Trophoblast cell (in vitro differentiated cells and primary cell): ENCODE results near the gene VWA8.

ENCODE experiments used
- DNase-seq, 2 donors: peaks; one replicate each; pipeline ENCODE4 v3.0.0-alpha.2; 2016
- H2AFZ ChIP-seq: 2 replicates; pipeline ENCODE4 v1.6.1; 2013; ENCODE audit warnings: low read length, moderate library complexity, mild to moderate bottlenecking; ENCODE audit not compliant: insufficient read depth, poor library complexity
- H2AK5ac ChIP-seq: 2 replicates; pipeline ENCODE4 v1.6.1; 2013; ENCODE audit warnings: mild to moderate bottlenecking, low read length
- H2BK120ac ChIP-seq: 2 replicates; pipeline ENCODE4 v1.6.1; 2013; ENCODE audit warnings: low read length, mild to moderate bottlenecking, moderate library complexity; ENCODE audit not compliant: insufficient read depth, poor library complexity
- H2BK12ac ChIP-seq: 2 replicates; pipeline ENCODE4 v1.6.1; 2013; ENCODE audit warnings: mild to moderate bottlenecking, low read length, moderate library complexity
- H2BK5ac ChIP-seq: 2 replicates; pipeline ENCODE4 v1.6.1; 2013; ENCODE audit warnings: low read length, low read depth, moderate library complexity, mild to moderate bottlenecking; ENCODE audit not compliant: poor library complexity
- H3K14ac ChIP-seq: 2 replicates; pipeline ENCODE4 v1.6.1; 2013; ENCODE audit warnings: mild to moderate bottlenecking, low read length
- H3K18ac ChIP-seq: 2 replicates; pipeline ENCODE4 v1.6.1; 2013; ENCODE audit warnings: mild to moderate bottlenecking, low read length
- H3K23ac ChIP-seq: 2 replicates; pipeline ENCODE4 v1.6.1; 2013; ENCODE audit warnings: low read length
- H3K27ac ChIP-seq: 2 replicates; pipeline ENCODE4 v1.5.1; 2013; ENCODE audit warnings: low read depth, mild to moderate bottlenecking, inconsistent platforms, low read length, moderate library complexity
- H3K27me3 ChIP-seq: 2 replicates; pipeline ENCODE4 v1.6.1; 2013; ENCODE audit warnings: inconsistent platforms, mild to moderate bottlenecking, low read length, moderate library complexity; ENCODE audit not compliant: insufficient read depth
- H3K36me3 ChIP-seq, 2 experiments: 1 replicate in 1 of 2; 2 replicates in 1 of 2; pipeline ENCODE4 v1.6.1; 2013; ENCODE audit warnings: low read length in 2 of 2, mild to moderate bottlenecking in 2 of 2, moderate library complexity in 1 of 2; ENCODE audit not compliant: insufficient read depth in 2 of 2, control insufficient read depth in 1 of 2
- H3K4ac ChIP-seq: 2 replicates; pipeline ENCODE4 v1.6.1; 2013; ENCODE audit warnings: low read depth, mild to moderate bottlenecking, low read length, moderate library complexity
- H3K4me1 ChIP-seq, 2 experiments: 1 replicate in 1 of 2; 2 replicates in 1 of 2; pipeline ENCODE4 v1.6.1; 2013; ENCODE audit warnings: low read length in 2 of 2, mild to moderate bottlenecking in 2 of 2, moderate library complexity in 1 of 2; ENCODE audit not compliant: insufficient read depth in 2 of 2, control insufficient read depth in 1 of 2
- H3K4me2 ChIP-seq: 2 replicates; pipeline ENCODE4 v1.6.1; 2013; ENCODE audit warnings: inconsistent platforms, mild to moderate bottlenecking, low read length, moderate library complexity
- H3K4me3 ChIP-seq: 2 replicates; pipeline ENCODE4 v1.5.1; 2013; ENCODE audit warnings: mild to moderate bottlenecking, low read depth, low read length, inconsistent platforms
- H3K79me1 ChIP-seq: one replicate; pipeline ENCODE4 v1.6.1; 2013; ENCODE audit warnings: low read length
- H3K79me2 ChIP-seq: 2 replicates; pipeline ENCODE4 v1.6.1; 2013; ENCODE audit warnings: low read length, mild to moderate bottlenecking; ENCODE audit not compliant: control insufficient read depth, insufficient read depth, poor library complexity
- H3K9ac ChIP-seq: 2 replicates; pipeline ENCODE4 v1.6.1; 2013; ENCODE audit warnings: mild to moderate bottlenecking, low read length
- H3K9me3 ChIP-seq: 2 replicates; pipeline ENCODE4 v1.6.1; 2013; ENCODE audit warnings: low read depth, mild to moderate bottlenecking, control low read depth, inconsistent platforms, low read length; ENCODE audit not compliant: insufficient read depth
- H4K12ac ChIP-seq: 2 replicates; pipeline ENCODE4 v1.6.1; 2013; ENCODE audit warnings: low read depth, mild to moderate bottlenecking, low read length, moderate library complexity
- H4K8ac ChIP-seq: 2 replicates; pipeline ENCODE4 v1.6.1; 2013; ENCODE audit warnings: low read depth, mild to moderate bottlenecking, low read length, moderate library complexity
- H4K91ac ChIP-seq: one replicate; pipeline ENCODE4 v1.6.1; 2013; ENCODE audit warnings: low read depth, mild to moderate bottlenecking, low read length, moderate library complexity
- WGBS: extraction: QIAGEN DNeasy Blood & Tissue Kit; methylation state at CpG from one replicate; pipeline ENCODE4 v1.1.7; 2013; ENCODE audit warnings: missing lambda C conversion rate; ENCODE audit not compliant: insufficient read length, insufficient coverage; ENCODE audit errors: extremely low coverage; 5-methylcytosine and 5-hydroxymethylcytosine counted together

Gene VWA8

GRCh38 chr13:41985788-41986508 lies 25.0 kb upstream of the VWA8 start:
- Histone ChIP-seq H3K79me2 (no peaks in the 10 kb centered on the region), H3K23ac (no peak overlapping the region), H4K91ac (no peak overlapping the region), H3K4me2 (no peak overlapping the region), H2BK12ac (no peak overlapping the region), H3K18ac (no peak overlapping the region), H4K8ac (no peak overlapping the region), H2AK5ac (no peak overlapping the region), H3K79me1 (no peaks in the 10 kb centered on the region), H2BK5ac (no peak overlapping the region), H3K14ac (no peak overlapping the region), H3K36me3 (no peaks in the 10 kb centered on the region), H4K12ac (no peak overlapping the region), H3K4me3 (no peak overlapping the region), H3K9ac (no peak overlapping the region), H3K4ac (no peak overlapping the region), H3K4me1 (no peaks in the 10 kb centered on the region), H3K27ac (no peak overlapping the region), H3K9me3 (no peaks in the 10 kb centered on the region), H2AFZ (no peak overlapping the region), H3K27me3 (no peaks in the 10 kb centered on the region), H2BK120ac (no peak overlapping the region)
- no peak for DNase-seq
- no CpG with 5 or more reads among the region's 2 CpGs for WGBS

GRCh38 chr13:41981951-41982715 lies 21.2 kb upstream of the VWA8 start:
- Histone ChIP-seq H2BK120ac (no peak overlapping the region), H3K4me2 (no peak overlapping the region), H3K36me3 (no peaks in the 10 kb centered on the region), H4K8ac (no peak overlapping the region), H4K91ac (no peak overlapping the region), H2AK5ac (no peak overlapping the region), H3K4me1 (no peaks in the 10 kb centered on the region), H3K9ac (no peak overlapping the region), H3K14ac (no peak overlapping the region), H3K18ac (no peak overlapping the region), H3K79me1 (no peaks in the 10 kb centered on the region), H2AFZ (no peak overlapping the region), H3K27ac (no peak overlapping the region), H3K4me3 (no peak overlapping the region), H3K9me3 (no peaks in the 10 kb centered on the region), H2BK12ac (no peak overlapping the region), H3K79me2 (no peaks in the 10 kb centered on the region), H3K27me3 (no peaks in the 10 kb centered on the region), H2BK5ac (no peak overlapping the region), H4K12ac (no peak overlapping the region), H3K4ac (no peak overlapping the region), H3K23ac (no peak overlapping the region)
- no CpG with 5 or more reads among the region's 4 CpGs for WGBS
- no peak for DNase-seq

- no peak overlapping the region for H3K18ac ChIP-seq
- no peak overlapping the region for H3K4ac ChIP-seq
- no peaks in the 10 kb centered on the region for H3K9me3 ChIP-seq
- H4K91ac ChIP-seq = no peak overlapping the region
- H3K4me2 ChIP-seq = no peak overlapping the region
- H3K27ac ChIP-seq = no peak overlapping the region
- H3K9ac ChIP-seq = no peak overlapping the region
- H2BK120ac ChIP-seq = no peak overlapping the region
- no peak overlapping the region for H2BK5ac ChIP-seq
- no peak overlapping the region for H2BK12ac ChIP-seq
- no peaks in the 10 kb centered on the region for H3K79me1 ChIP-seq
- DNase-seq = no peak
- no peaks in the 10 kb centered on the region for H3K36me3 ChIP-seq
- H3K79me2 ChIP-seq = no peaks in the 10 kb centered on the region
- H3K23ac ChIP-seq = no peak overlapping the region
- H4K8ac ChIP-seq = no peak overlapping the region
- no peak overlapping the region for H3K14ac ChIP-seq
- no peak overlapping the region for H3K4me3 ChIP-seq
- WGBS = no CpG with 5 or more reads among the region's 1 CpG
- no peak overlapping the region for H4K12ac ChIP-seq
- no peaks in the 10 kb centered on the region for H3K4me1 ChIP-seq
- no peak overlapping the region for H2AFZ ChIP-seq
- H3K27me3 ChIP-seq = no peaks in the 10 kb centered on the region
- H2AK5ac ChIP-seq = no peak overlapping the region
Measured at GRCh38 chr13:41978007-41978406, 17.1 kb upstream of the VWA8 start.

DNA sequence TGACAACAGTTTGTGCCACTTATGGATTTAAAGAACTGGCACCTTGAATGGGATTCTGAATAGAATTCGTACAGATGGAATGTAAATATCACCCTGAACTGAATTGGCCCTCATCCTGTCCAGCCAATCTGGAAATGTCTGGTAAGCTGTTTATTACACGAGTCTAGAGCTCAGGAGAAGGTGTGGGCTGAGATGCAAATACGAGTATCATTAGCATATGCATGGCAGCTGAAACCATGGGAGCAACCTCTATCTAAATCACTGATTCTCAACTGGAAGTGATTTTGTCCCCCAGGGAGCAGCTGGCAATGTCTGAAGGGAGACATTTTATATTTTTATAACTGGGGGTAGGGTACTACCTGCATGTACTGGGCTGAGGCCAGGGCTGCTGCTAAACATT lies 15.6 kb upstream of the VWA8 start:
- no peak overlapping the region for H3K4me3 ChIP-seq
- no peak overlapping the region for H3K4me2 ChIP-seq
- H3K9me3 ChIP-seq = no peaks in the 10 kb centered on the region
- no peak for DNase-seq
- H4K12ac ChIP-seq = no peak overlapping the region
- H3K79me2 ChIP-seq = no peaks in the 10 kb centered on the region
- H3K18ac ChIP-seq = no peak overlapping the region
- no peak overlapping the region for H3K23ac ChIP-seq
- no peak overlapping the region for H2BK120ac ChIP-seq
- H3K14ac ChIP-seq = no peak overlapping the region
- H3K36me3 ChIP-seq = no peaks in the 10 kb centered on the region
- H3K79me1 ChIP-seq = no peaks in the 10 kb centered on the region
- H3K27ac ChIP-seq = no peak overlapping the region
- no peak overlapping the region for H2AFZ ChIP-seq
- no CpG with 5 or more reads among the region's 3 CpGs for WGBS
- no peaks in the 10 kb centered on the region for H3K27me3 ChIP-seq
- no peaks in the 10 kb centered on the region for H3K4me1 ChIP-seq
- no peak overlapping the region for H2AK5ac ChIP-seq
- H3K4ac ChIP-seq = no peak overlapping the region
- no peak overlapping the region for H2BK12ac ChIP-seq
- H4K91ac ChIP-seq = no peak overlapping the region
- H4K8ac ChIP-seq = no peak overlapping the region
- H2BK5ac ChIP-seq = no peak overlapping the region
- H3K9ac ChIP-seq = no peak overlapping the region
